Measurements from ENCODE around the gene BCKDHB. TPM values are rescaled to one million over a fixed set of nuclear protein-coding genes. Genes with fewer than 3 reads are reported as not detected.

Gene BCKDHB
- total RNA-seq, 1 experiment from 2014 or later, result 20.0 TPM

GRCh38 chr6:80165143-80165542, 58.7 kb downstream of the BCKDHB start:
- Histone ChIP-seq H3K27ac (ENCODE audit: low read depth, low read length, poor library complexity, severe bottlenecking) (no peak overlapping the region), H3K4me1 (ENCODE audit: insufficient read depth, low read length, poor library complexity, severe bottlenecking) (no peaks in the 10 kb centered on the region), H3K9me3 (ENCODE audit: low read depth, low read length, poor library complexity, severe bottlenecking) (no peaks in the 10 kb centered on the region), H3K27me3 (replicated peaks; ENCODE audit: insufficient read depth, low read depth, low read length, poor library complexity) (no peaks in the 10 kb centered on the region), H3K4me3 (ENCODE audit: low read depth, low read length, poor library complexity, severe bottlenecking) (no peak overlapping the region), H3K36me3 (ENCODE audit: insufficient read depth, low read length, poor library complexity, severe bottlenecking) (no peaks in the 10 kb centered on the region)
- POLR2A ChIA-PET (ENCODE audit: low non-redundant PET), result no interaction called here
- no TSS peak for BruUV-seq (replicated peaks)
- no peak for DNase-seq (ENCODE audit: low spot score)
- intact Hi-C loops (cut with micrococcal nuclease; ENCODE audit: unreplicated experiment), result no loop called here
- CTCF ChIA-PET, result no interaction called here
- no peak for TF ChIP-seq CTCF (conservative IDR thresholded peaks at IDR 0.05; ENCODE audit: low read depth, low read length)
- TF ChIP-seq EZH2 (IDR thresholded peaks at IDR 0.05; ENCODE audit: borderline replicate concordance, low read depth, low read length, poor library complexity, severe bottlenecking), result no peak

GRCh38 chr6:80165819-80166218, 59.3 kb downstream of the BCKDHB start:
- H3K9me3 ChIP-seq (ENCODE audit: low read depth, low read length, poor library complexity, severe bottlenecking), result no peaks in the 10 kb centered on the region
- CTCF ChIA-PET, result no interaction called here
- intact Hi-C loops (cut with micrococcal nuclease; ENCODE audit: unreplicated experiment), result no loop called here

GRCh38 chr6:80170433-80170832, 64.0 kb downstream of the BCKDHB start:
- no peaks in the 10 kb centered on the region for H3K36me3 ChIP-seq (ENCODE audit: insufficient read depth, low read length, poor library complexity, severe bottlenecking)
- H3K27me3 ChIP-seq (replicated peaks; ENCODE audit: insufficient read depth, low read depth, low read length, poor library complexity), result no peaks in the 10 kb centered on the region
- H3K27ac ChIP-seq (ENCODE audit: low read depth, low read length, poor library complexity, severe bottlenecking), result no peak overlapping the region
- no peak for TF ChIP-seq EZH2 (IDR thresholded peaks at IDR 0.05; ENCODE audit: borderline replicate concordance, low read depth, low read length, poor library complexity, severe bottlenecking)
- TF ChIP-seq CTCF (conservative IDR thresholded peaks at IDR 0.05; ENCODE audit: low read depth, low read length), result no peak
- H3K4me3 ChIP-seq (ENCODE audit: low read depth, low read length, poor library complexity, severe bottlenecking), result no peak overlapping the region
- H3K4me1 ChIP-seq (ENCODE audit: insufficient read depth, low read length, poor library complexity, severe bottlenecking), result no peaks in the 10 kb centered on the region
- intact Hi-C loops (cut with micrococcal nuclease; ENCODE audit: unreplicated experiment), result no loop called here
- ChIA-PET CTCF (no interaction called here), POLR2A (ENCODE audit: low non-redundant PET) (no interaction called here)
- no TSS peak for BruUV-seq (replicated peaks)
- no peaks in the 10 kb centered on the region for H3K9me3 ChIP-seq (ENCODE audit: low read depth, low read length, poor library complexity, severe bottlenecking)
- DNase-seq (ENCODE audit: low spot score), result no peak

More at GRCh38 chr6:80165819-80166218, 59.3 kb downstream of the BCKDHB start:
- BruUV-seq (replicated peaks), result no TSS peak
- POLR2A ChIA-PET (ENCODE audit: low non-redundant PET), result no interaction called here
- no peaks in the 10 kb centered on the region for H3K27me3 ChIP-seq (replicated peaks; ENCODE audit: insufficient read depth, low read depth, low read length, poor library complexity)
- TF ChIP-seq CTCF (conservative IDR thresholded peaks at IDR 0.05; ENCODE audit: low read depth, low read length), result no peak
- TF ChIP-seq EZH2 (IDR thresholded peaks at IDR 0.05; ENCODE audit: borderline replicate concordance, low read depth, low read length, poor library complexity, severe bottlenecking), result no peak
- no peaks in the 10 kb centered on the region for H3K4me1 ChIP-seq (ENCODE audit: insufficient read depth, low read length, poor library complexity, severe bottlenecking)
- DNase-seq (ENCODE audit: low spot score), result no peak
- no peaks in the 10 kb centered on the region for H3K36me3 ChIP-seq (ENCODE audit: insufficient read depth, low read length, poor library complexity, severe bottlenecking)
- no peak overlapping the region for H3K27ac ChIP-seq (ENCODE audit: low read depth, low read length, poor library complexity, severe bottlenecking)
- no peak overlapping the region for H3K4me3 ChIP-seq (ENCODE audit: low read depth, low read length, poor library complexity, severe bottlenecking)
